NCI-H1436 treated with DMSO at 0.1 percent for 48 hours (cell line): ENCODE measurements around the gene HCN2.

Experiments
- DNase-seq: peaks from one replicate; lab custom pipeline; 2025; lab: John Stamatoyannopoulos, UW

Gene HCN2

DNA sequence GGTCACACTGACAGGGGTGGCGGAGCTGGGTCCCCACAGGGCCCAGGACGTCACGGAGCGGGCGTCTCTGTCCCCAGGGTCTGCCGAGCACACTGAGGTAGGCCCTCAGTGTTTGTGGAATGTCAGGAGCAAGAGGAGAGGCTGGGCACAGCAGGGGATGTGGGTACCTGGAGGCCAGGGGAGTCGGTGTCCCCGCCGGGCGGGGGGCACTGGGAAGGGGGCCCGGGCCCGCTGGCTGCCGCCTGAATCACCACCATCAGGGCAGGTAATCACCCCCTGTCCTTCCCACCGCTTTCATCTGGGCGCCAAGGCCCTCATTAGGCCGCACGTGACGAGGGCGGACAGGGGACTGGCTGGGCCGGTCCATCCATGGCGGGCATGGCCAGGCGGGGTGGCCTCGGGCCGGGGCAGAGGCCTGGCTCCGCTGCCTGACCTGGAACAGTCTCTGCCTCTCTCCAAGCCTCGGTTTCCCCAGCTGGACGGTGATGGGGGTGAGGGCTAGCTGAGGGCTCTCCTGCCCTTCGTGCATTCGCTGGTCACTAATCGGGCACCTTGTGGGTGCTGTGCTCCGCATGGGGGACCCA is 51.0 kb downstream of the HCN2 start:
- DNase-seq = no peak

DNA sequence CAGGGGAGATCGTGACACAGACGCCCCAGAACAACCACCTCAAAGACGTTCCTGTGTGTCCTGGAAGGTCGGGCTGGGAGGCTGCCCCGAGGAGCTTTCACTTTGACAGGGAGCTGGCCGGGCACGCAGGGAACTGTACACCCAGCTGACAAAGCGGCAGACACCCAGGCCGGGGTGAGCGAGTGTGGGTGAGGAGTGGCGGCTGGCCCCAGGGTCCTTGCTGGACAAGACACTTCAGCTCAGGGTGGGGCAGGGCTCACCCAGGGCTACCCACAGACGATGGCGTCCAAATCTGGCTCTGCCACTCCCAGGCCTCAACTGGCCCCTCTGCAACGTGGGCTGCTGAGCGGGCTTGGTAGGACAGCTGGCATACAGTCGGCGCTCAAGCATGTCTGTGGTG is 52.0 kb downstream of the HCN2 start:
- DNase-seq = no peak

DNA sequence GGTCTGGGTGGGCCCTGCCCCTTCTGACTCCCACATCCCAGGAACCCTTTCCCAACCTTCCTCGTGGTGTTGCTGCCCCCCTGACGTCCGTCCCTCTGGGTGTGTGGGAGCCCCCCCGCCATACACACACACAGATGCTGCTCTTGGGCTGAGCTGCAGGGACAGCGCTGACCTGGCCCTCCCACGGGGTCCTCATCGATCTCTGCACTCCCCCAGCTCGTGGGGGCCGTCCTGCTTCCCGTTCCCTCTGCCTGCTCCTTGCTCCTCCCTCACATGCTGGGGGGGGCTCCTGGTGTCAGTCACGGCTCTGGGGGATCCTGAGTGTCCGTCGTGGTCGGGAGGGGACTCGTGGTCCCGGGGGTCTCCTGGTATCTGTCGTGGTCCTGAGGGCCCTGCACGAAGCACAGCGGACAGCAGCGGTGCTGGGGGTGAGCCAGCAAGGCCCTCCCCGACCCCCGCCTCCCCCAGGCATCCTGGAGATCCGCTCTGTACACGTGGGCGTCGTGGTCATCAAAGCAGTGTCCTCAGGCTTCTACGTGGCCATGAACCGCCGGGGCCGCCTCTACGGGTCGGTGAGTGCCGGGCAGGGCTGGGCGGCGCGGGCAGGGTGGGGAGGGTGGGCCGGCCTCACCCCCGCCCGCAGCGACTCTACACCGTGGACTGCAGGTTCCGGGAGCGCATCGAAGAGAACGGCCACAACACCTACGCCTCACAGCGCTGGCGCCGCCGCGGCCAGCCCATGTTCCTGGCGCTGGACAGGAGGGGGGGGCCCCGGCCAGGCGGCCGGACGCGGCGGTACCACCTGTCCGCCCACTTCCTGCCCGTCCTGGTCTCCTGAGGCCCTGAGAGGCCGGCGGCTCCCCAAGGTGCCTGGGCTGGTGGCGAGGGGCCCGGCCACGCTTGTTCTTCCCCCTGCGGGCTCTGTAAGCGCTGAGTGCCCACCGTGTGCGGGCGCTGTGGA is 53.4 kb downstream of the HCN2 start:
- DNase-seq = no peak

DNA sequence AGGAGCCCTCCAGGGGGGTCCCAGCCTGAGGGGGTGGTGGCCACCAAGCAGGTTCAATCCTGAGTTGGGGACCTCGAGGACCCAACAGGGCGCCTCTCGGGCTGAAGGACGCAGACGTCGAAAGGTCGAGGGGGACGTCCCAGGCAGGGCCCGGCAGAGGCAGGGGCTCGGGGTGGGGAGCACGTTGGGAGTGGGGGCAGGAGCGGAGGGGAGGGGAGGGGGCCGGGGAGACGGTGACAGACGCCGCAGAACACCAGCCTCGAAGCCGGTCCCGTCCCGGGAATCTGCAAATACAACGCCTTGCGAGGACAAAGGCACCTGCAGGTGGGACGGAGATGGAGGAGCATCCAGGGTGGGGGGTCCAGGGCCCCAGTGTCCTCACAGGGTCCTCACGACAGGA is 54.1 kb downstream of the HCN2 start:
- no peak for DNase-seq

DNA sequence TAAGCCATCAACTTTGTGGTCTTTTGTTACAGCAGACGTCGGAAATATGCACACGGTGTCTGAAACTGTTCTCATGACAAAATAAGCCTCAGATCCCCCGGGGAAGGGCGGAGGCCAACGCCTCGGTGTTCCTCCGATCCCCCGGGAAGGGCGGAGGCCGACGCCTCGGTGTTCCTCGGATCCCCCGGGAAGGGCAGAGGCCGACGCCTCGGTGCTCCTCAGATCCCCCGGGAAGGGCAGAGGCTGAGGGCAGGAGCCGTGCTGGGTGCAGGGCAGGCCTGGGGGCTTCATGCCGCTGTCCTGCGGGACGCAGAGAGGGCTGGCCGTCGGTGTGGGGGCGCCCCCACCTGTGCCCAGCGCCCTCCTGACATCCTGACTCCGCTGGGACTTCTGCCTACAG is 54.7 kb downstream of the HCN2 start:
- no peak for DNase-seq

DNA sequence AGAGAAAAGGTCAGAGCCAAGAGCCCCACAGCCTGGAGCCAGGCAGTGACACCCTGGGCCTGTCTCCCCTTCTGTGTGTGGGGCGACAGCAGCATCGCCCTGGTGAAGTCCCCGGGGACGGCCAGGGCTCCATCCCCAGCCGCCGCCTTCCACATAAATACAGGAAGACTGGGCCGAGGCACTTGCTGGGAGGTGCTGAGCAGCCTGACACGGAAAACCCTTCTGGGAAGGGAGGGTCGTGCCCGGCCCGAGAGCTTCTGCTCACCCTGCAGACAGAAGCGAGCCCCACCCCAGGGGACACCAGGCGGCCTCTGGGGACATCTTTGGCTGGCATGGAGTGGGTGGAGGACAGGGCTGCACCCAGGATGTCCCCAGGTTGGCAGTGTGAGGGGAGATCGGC is 55.1 kb downstream of the HCN2 start:
- no peak for DNase-seq

DNA sequence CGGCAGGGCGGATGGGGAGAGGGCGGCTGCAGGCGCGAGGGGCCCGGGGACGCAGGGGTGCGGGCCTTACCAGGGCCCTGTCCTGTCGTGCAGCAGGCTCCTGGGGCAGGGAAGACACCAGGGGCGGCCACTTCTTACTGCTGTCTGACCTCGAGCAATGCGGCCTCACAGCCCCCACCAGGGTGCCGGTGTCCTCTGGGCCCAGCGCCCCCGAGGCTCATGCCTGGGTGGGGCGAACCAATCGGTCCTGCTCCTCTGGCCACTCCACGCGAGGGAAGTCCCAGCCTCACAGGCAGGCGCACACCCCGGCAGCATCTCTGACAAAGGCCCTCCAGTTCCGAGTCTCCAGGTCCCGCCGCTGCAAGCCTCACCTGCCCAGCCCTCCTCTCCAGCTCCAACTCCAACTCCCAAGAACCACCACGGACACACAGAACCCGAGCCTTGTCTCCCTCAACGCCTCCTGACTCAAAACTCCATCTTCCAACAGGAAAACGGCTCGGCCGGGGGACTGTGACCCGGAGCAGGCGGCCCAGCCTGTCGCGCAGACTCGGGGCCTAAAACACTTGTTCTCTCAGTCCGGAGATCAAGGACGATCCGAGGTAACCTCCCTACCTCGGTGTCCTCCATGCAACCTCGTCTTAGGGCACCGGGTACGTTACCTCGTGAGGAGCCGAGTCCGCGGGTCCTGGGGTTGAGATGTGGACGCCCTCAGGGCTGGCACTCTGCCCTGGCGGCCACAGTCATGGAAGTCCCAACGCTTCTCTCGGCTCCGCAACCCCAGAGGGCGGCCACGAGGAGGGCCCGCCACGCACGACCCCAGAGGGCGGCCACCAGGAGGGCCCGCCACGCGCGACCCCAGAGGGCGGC is 56.5 kb downstream of the HCN2 start:
- no peak for DNase-seq

DNA sequence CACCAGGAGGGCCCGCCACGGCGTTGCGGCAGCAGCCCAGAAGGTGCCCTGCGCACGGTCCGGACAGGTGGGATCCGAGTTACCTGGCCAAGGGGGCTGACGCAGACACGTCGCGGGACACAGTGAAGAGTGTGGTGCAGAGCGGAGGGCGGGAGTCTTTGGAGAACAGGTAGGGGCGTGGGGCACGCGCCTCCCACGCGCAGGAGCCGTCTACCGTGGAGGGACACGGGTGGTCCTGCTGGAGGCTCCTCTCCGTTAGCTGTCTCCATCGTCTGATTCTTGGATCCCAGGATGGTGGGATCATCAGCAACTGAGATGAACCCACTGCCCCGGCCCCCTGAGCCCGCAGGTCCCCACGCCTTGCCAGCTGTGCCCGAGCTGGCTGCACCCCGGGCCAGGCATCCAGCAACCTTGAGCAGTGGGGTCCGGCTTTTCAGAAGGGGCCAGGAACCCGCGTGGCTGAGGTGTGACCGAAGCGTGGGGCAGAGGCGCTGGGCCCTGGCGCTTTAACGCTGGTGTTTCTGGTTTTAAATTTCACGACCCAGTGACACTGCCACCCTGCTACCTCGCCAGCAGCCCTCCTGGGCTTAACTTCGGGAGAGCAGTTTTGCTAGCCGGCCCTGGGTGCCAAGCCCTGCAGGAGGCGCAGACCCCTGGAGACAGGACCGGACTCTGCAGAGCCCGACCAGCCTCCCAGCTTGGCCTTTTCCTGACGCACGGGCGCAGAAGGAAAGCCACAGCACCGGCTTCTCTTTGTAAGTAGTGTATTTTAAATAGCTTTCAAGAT is 57.3 kb downstream of the HCN2 start:
- no peak for DNase-seq

DNA sequence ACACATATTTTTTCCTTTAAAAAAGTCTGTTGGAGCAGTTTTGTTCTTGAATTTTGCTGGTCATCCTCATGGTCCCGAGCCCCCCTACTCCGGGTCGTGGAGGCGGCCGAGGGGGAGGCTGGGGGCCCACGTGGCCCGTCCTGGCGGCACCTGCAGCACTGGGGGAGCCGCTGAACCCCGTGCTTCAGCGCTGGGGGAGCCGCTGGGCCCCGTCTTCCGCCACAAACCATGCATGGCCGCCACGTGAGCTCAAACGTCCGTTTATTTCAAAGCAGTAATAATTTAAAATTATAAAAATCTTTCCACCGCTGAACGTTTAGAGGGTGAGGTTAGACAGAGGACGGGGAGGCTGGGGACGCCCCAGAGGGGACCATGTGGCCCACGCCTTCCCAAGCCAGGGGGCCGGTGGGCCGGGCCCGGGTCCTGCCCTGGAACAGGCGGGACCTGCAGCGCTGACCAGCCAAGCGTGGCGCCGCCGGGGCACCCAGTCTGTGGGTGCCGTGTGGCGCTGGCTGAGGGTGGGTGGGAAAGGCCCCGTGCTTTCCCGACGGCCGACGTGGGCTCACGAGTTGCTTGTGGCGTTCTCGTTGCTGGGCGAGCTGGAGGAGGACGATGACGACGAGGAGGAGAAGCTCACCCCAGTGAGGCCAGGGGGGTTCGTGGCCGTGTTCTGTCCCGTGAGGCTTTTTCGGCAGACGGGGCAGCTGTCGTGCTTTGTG is 58.0 kb downstream of the HCN2 start:
- no peak for DNase-seq

DNA sequence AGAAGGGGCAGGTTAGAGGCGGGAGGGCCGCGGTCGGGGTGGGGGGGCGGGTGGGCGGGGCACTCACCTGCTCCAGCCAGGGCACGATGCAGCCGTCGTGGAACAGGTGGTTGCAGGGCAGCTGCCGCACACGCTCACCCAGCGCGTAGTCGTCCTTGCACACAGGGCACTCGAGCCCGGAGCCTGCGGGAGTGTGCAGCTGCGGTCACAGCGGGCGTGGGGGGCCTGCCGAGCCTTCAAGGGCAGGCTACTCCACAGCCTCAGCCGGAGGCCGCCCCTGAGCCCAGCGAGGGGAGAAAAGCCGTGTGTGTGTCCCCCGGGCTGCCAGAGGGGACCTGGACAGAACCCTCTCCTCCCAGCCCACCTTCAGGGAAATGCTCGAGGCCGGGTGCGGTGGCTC is 58.6 kb downstream of the HCN2 start:
- DNase-seq = no peak

DNA sequence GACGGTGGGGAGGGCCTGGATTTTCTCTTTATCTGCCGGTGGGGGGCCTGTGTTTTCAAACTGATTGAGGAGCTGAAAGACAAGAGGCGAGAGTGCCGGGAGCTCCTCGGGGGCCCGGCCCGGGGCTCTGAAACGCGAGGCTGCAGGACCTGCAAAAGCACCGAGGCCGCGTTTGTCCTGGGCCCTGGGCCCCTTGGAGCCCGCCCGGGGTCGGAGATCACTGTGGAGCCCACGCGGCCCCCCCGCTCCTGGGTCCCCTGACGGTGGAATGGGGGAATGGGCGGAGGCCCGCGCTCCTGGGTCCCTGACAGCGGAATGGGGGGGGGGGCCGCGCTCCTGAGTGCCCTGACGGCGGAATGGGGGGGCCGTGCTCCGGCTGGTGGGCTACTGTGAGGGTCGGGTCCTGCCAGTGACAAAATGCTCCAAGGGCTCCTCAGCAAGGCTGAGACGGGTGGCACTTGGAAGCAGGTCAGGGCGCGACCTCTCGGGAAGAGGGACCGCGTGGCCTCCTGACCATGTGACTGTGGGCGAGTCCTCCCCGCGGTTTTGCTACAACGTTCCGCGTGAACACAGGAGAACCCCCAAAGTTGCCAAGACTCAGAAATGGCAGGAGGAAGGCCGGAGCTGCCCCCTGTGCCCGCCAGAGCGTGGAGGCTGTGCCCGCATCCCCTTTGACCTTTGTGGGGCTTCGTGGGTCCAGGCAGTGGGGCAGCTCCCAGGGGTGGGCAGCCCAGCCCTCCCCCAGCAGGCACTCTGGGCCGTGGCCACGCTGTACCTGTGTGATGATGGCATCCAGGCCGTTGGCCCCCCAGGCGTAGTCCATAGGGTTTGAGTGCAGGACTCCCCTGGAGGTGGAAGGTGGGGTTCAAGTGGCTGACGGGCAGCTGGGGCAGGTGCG is 59.5 kb downstream of the HCN2 start:
- DNase-seq = no peak

DNA sequence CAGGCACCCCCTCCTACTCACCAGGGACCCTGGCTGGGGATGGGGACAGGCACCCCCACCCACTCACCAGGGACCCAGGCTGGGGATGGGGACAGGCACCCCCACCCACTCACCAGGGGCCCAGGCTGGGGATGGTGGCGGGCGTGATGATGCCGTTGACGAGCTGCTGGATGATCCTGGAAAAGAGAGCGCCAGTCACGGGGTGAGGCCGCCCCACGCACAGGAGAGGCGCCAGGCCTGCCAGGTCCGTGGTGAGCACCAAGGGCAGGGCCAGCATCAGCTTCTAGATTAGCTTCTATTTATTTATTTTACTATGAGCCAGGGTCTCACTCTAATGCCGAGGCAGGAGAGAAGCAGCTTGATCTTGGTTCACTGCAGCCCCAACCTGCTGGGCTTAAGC is 60.4 kb downstream of the HCN2 start:
- no peak for DNase-seq

DNA sequence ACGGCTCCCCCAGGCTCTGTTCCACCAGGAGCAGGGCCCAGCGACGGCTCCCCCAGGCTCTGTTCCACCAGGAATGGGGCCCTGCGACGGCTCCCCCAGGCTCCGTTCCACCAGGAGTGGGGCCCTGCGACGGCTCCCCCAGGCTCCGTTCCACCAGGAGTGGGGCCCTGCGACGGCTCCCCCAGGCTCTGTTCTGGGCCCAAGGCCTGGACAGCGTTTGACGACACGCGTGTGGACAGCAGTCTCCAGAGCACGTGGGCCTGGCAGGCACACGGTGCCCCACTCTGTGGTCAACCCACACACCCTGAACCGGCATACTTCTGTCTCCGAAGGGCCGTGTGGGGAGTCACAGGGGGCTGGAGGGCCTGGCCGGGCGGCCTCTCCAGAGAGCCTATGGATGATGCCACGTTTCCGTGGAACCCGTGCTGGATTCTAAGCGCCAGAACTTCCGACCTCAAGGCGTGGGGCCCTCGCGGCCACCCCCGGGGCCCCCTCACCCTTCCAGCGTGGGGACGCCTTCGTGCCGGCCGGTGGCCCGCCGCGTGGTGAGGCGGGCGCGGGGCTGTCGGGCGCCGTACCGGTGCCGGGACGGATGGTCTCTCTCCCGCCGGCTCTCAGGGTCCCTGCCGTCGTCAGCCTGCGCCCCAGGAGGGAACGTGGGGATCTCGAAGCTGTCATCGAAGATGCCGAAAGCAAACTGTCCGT is 61.6 kb downstream of the HCN2 start:
- DNase-seq = no peak

DNA sequence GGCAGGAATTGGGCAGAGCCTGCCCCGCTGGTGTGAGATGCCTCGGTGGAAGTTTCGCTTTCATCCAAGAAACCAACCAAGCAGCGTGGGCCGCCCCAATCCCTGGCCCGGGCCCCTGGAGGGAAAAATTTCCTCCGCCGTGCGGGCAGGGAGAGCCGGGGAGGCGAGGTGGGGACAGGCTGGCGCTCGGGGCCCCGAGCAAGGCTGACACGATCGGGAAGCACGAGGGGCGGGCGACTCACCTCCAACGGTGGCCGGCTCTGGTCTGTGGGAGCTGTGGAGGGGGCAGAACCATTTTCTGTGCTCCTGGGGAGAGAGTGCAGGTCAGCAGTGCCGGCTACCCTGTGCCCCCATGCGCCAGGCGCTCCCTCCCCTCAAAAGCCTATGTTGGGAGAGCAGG is 62.3 kb downstream of the HCN2 start:
- DNase-seq = no peak

DNA sequence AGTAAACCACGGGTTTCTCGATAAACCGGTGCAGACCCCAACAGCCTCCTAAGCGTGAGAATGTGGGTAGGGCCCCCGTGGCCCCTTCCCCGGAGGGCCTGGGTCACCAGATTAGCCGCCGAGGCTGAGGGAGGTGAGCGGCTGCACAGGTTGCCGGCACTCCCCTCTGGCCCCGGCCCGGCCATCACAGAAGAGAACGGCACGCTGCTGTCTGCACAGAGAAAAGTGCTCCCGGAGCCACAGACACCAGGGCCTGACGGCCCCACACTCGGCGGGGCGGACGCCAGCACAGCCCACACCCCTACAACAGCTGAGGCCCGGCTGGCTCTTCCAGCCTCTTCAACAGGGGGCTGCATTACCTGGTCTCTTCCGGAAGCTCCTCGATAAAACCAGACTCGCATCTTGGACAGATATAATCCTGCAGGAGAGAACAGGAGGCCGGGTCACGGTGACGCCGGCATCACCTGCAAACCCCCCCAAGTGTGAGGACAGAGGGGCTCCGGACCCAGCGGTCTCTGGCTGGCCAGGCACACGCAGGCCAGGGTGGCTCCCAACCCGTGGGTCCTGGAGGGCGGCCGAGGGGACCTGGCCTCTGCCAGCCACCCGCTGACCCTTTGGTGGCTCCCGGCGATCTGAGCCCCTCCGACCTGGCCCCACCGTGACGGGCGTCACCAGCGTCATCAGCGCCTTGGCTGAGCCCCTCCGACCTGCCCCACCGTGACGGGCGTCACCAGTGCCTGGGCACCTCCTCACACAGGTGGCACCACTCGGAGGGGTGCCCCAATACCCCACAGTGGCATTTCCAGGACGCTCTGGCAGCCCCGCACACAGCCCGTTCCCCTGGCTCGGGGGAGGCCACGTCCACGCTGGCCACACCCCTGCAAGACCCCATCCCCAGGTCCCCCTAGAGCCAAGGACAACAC is 63.0 kb downstream of the HCN2 start:
- no peak for DNase-seq

DNA sequence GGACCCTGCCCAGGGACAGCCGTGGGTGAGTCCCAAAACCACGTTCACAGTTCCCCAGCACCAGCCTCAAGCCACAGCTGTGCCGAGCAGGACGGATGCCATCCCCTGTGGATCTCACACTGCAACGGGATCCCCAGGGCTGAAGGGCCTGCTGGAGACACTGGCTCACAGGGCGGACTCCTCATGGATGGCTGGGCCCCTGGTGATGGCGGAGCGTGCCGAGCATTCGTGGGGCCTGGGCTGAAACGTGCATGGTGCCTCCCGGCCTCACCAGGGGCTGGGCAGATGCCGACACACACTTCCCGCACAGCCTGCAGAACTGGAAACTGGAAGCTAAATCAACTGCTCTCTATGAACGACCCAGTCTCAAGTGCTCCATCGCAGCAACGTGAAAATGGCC is 63.7 kb downstream of the HCN2 start:
- DNase-seq = no peak

DNA sequence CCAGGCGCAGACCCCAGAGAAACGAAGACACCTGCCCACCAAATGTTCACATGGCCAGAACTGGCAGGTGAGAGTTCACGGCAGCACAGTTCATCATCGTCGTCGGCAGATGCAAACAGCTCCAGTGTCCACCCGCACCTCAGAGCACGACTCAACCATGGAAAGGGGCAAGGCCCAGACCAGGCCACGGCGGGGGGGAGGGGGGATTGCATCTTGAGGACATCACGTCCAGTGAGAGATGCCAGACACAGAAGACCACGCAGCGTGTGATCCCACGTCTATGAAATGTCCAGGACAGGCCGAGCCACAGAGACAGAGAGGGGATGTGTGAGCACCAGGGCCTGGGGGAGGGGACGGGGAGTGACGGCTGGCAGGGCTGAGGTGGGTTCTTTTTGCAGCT is 66.0 kb downstream of the HCN2 start:
- DNase-seq = no peak

DNA sequence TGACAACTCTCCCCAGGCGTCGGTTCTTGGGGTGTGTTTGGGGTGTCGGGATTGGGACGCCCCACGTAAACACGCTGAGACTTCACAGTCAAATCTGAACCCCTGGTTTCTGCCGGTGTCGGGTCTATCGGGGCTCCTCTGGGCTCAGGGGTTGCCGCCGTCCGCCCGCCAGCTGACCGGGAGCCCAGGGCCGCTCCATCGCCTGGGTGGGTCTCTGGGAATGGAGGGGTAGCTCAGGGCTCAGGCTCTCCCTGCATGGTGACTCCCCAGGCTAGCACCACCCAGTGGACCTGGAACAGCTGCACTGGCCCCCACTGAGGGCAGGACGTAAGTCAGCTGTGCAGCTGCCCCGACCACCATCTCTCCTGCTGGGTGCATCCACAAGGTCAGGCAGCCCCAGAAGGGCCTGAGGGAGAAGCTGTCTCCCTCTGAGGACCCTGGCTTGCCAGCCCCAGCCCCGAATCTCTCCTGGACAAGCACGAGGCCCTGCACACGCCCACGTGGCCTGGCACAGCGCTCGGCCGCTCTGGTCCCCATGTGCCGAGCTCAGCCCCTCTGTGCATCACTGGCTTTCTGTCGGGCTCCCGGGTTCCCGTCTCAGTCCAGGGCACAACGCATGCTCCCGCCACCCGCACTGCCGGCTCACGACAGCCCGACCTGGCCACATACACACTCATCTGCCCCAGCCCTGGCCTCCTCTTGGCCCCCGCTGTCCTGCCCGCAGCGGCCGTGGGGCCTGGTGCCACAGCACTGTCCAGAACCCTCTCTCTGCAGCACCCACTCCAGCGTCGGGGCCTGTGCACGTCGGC is 67.3 kb downstream of the HCN2 start:
- no peak for DNase-seq
